Globus pallidus (tissue), 1 donor: ENCODE results near the gene DUSP7.

Experiments used
- DNase-seq: peaks from one replicate; pipeline ENCODE4 v3.0.0-alpha.2; 2015; ENCODE audit warnings: low spot score

DUSP7 gene

GRCh38 chr3:52029053-52029452, 27.3 kb downstream of the DUSP7 start:
- no peak for DNase-seq

GRCh38 chr3:52028572-52028971, 27.8 kb downstream of the DUSP7 start:
- peak; percentile 89 for DNase-seq

GRCh38 chr3:52026041-52026440, 30.3 kb downstream of the DUSP7 start:
- no peak for DNase-seq

- no peak for DNase-seq
Observed at GRCh38 chr3:52025453-52025852, 30.9 kb downstream of the DUSP7 start.

- DNase-seq = no peak
Observed at GRCh38 chr3:52024765-52025452, 31.5 kb downstream of the DUSP7 start.

GRCh38 chr3:52023860-52024764, 32.3 kb downstream of the DUSP7 start:
- DNase-seq = no peak

- no peak for DNase-seq
Observed at GRCh38 chr3:52023101-52023770, 33.1 kb downstream of the DUSP7 start.

GRCh38 chr3:52022323-52023100, 33.9 kb downstream of the DUSP7 start:
- no peak for DNase-seq

- no peak for DNase-seq
Observed at GRCh38 chr3:52021489-52022268, 34.7 kb downstream of the DUSP7 start.

- no peak for DNase-seq
Observed at GRCh38 chr3:52020796-52021195, 35.6 kb downstream of the DUSP7 start.

GRCh38 chr3:52019352-52020080, 36.9 kb downstream of the DUSP7 start:
- DNase-seq = no peak

GRCh38 chr3:52018319-52019000, 37.9 kb downstream of the DUSP7 start:
- DNase-seq = no peak

- DNase-seq = no peak
Observed at GRCh38 chr3:52017586-52017985, 38.8 kb downstream of the DUSP7 start.

- no peak for DNase-seq
Observed at GRCh38 chr3:52015438-52016228, 40.7 kb downstream of the DUSP7 start.

- no peak for DNase-seq
Observed at GRCh38 chr3:52014613-52015012, 41.8 kb downstream of the DUSP7 start.

- no peak for DNase-seq
Observed at GRCh38 chr3:52013802-52014598, 42.4 kb downstream of the DUSP7 start.

GRCh38 chr3:52012699-52013098, 43.7 kb downstream of the DUSP7 start:
- no peak for DNase-seq

GRCh38 chr3:52010431-52010830, 45.9 kb downstream of the DUSP7 start:
- no peak for DNase-seq
